Measurements from ENCODE around the gene EPB41. TPM values are rescaled to one million over a fixed set of nuclear protein-coding genes. Genes with fewer than 3 reads are reported as not detected.

EPB41 gene
- total and polyA plus RNA-seq, 2 donors from 2014 or later, result 9.9 to 38.8 TPM

GRCh38 chr1:28913786-28914227 lies 562 bp upstream of the EPB41 start:
- no peak for DNase-seq
- Histone ChIP-seq H3K9ac (ENCODE audit: low read length in 3 of 3) (peak overlapping the region; percentile 5 to 40 (median 17)), H3K4me3 (ENCODE audit: low read length in 3 of 3) (peak overlapping the region; percentile 52 to 73 (median 56)), H3K27me3 (ENCODE audit: control insufficient read depth, insufficient read depth, low read length) (no peaks in the 10 kb centered on the region), H3K27ac (ENCODE audit: low read depth in 2 of 2, low read length in 2 of 2) (peak overlapping the region in 1 of 2 donors; percentile 36), H3K4me1 (ENCODE audit: control insufficient read depth in 2 of 3, insufficient read depth in 2 of 3, low read depth in 1 of 3, low read length in 3 of 3) (peaks cover 0 to 8% (median 6%) of the 10 kb centered on the region in 3 donors), H3K9me3 (ENCODE audit: control insufficient read depth in 2 of 3, insufficient read depth in 1 of 3, low read length in 3 of 3) (no peaks in the 10 kb centered on the region), H3K36me3 (ENCODE audit: control insufficient read depth in 2 of 3, insufficient read depth in 3 of 3, low read length in 3 of 3) (no peaks in the 10 kb centered on the region)
- intact Hi-C loops (cut with DNase I), result no loop called here
- TF ChIP-seq CTCF (IDR thresholded peaks at IDR 0.05; ENCODE audit: borderline replicate concordance, extremely low read depth, insufficient read depth), result no peak
- no peak for FAIRE-seq

GRCh38 chr1:28915031-28915895 lies 894 bp downstream of the EPB41 start:
- Histone ChIP-seq H3K4me1 (ENCODE audit: control insufficient read depth in 2 of 3, insufficient read depth in 2 of 3, low read depth in 1 of 3, low read length in 3 of 3) (peaks cover 0 to 8% (median 6%) of the 10 kb centered on the region in 3 donors), H3K9ac (ENCODE audit: low read length in 3 of 3) (peak overlapping the region in 2 of 3 donors; percentile 22 to 82), H3K36me3 (ENCODE audit: control insufficient read depth in 2 of 3, insufficient read depth in 3 of 3, low read length in 3 of 3) (no peaks in the 10 kb centered on the region), H3K27ac (ENCODE audit: low read depth in 2 of 2, low read length in 2 of 2) (no peak overlapping the region), H3K9me3 (ENCODE audit: control insufficient read depth in 2 of 3, insufficient read depth in 1 of 3, low read length in 3 of 3) (no peaks in the 10 kb centered on the region), H3K4me3 (ENCODE audit: low read length in 3 of 3) (peak overlapping the region; percentile 69 to 92 (median 73)), H3K27me3 (ENCODE audit: control insufficient read depth, insufficient read depth, low read length) (no peaks in the 10 kb centered on the region)
- FAIRE-seq, result no peak
- peak; percentile 63 to 82 (median 66) for DNase-seq
- intact Hi-C loops (cut with DNase I), result no loop called here
- no peak for TF ChIP-seq CTCF (IDR thresholded peaks at IDR 0.05; ENCODE audit: borderline replicate concordance, extremely low read depth, insufficient read depth)

- intact Hi-C loops (cut with DNase I), result no loop called here
- no peak for FAIRE-seq
- no peaks in the 10 kb centered on the region for H3K9me3 ChIP-seq (ENCODE audit: control insufficient read depth in 2 of 3, insufficient read depth in 1 of 3, low read length in 3 of 3)
Observed at GRCh38 chr1:28917757-28918118, 3.4 kb downstream of the EPB41 start.

More at GRCh38 chr1:28917757-28918118, 3.4 kb downstream of the EPB41 start:
- Histone ChIP-seq H3K9ac (ENCODE audit: low read length in 3 of 3) (no peak overlapping the region), H3K4me3 (ENCODE audit: low read length in 3 of 3) (no peak overlapping the region), H3K27ac (ENCODE audit: low read depth in 2 of 2, low read length in 2 of 2) (no peak overlapping the region), H3K27me3 (ENCODE audit: control insufficient read depth, insufficient read depth, low read length) (no peaks in the 10 kb centered on the region), H3K4me1 (ENCODE audit: control insufficient read depth in 2 of 3, insufficient read depth in 2 of 3, low read depth in 1 of 3, low read length in 3 of 3) (peaks cover 0 to 8% (median 6%) of the 10 kb centered on the region in 3 donors), H3K36me3 (ENCODE audit: control insufficient read depth in 2 of 3, insufficient read depth in 3 of 3, low read length in 3 of 3) (no peaks in the 10 kb centered on the region)
- DNase-seq, result no peak
- no peak for TF ChIP-seq CTCF (IDR thresholded peaks at IDR 0.05; ENCODE audit: borderline replicate concordance, extremely low read depth, insufficient read depth)
